NCI-H2107 treated with DMSO at 0.1 percent for 48 hours (cell line): ENCODE results near the gene RAB11FIP4.
"Not testable (repeated sequence)": the region's sequence is repeated elsewhere in the genome, so short reads cannot be mapped to it uniquely, and the experiment has no call there.

Experiments used
- DNase-seq: peaks from one replicate; lab custom pipeline; 2025; ENCODE audit not compliant: unreplicated experiment; lab: John Stamatoyannopoulos, UW

Gene RAB11FIP4

DNA sequence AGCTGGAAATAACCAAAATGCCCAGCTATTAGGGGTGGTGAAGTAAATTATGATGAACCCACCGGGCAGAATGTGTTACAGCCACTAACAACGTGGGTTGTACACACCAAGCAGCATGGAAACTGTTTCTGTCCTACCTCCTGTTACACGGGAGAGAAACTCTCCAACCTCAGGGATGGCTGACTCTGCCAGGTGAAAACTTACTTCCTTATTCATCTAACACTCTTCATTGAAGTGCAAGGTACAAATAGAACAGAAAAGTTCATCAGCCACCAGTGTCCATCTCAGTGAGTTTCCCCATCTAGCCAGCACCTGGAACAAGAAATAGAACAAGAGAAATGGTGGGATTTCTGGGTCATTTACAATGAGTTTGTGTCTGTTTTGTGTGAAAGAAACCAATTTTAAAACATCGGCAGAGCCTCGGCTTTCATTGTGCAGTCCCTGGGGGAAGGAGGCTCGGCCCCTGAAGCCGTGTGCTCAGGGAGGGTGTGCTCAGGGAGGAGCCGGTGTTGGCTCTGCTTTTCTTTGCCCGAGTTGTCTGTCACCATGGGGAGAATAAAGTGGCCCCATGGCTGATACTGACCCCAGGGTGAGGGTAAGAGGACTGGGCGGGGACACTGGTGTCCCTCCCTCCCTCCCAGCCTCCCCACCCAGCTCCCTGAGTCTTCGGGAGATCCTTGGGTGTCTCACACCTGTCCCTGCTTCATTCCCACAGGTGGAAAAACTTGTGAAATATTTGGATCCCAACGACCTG lies 39.8 kb downstream of the RAB11FIP4 start:
- no peak for DNase-seq

DNA sequence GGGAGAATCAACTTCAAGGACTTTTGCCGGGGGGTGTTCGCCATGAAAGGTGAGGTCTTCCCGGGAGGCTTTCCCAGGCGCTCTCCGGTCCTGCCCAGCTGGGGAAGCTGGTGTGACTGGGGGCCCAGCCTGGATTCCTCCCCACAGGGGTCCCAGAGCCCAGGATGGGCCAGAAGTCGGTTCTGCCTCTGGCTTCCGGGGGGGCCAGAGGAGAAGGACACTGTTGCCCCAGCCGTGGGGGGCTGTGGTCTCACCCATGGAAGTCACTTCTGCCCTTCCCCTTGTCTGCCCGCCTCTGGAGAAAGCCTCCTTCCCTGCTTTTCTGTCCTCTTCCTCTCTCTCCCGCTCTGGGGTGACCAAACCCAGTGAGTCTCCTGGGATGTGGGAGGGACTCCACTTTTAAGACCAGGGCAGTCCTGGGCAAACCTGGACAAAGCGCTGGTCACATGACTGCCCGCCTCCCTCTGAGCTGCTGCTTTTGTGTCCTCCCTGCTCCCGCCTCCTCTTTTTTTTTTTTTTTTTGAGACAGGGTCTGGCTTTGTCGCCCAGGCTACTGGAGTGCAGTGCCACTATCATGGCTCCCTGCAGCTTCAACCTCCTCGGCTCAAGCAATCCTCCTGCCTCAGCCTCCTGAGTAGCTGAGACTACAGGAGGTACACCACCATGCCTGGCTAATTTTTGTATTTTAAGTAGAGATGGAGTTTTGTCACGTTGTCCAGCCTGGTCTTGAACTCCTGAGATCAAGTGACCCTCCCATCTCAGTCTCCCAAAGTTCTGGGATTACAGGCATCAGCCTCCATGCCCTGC lies 40.6 kb downstream of the RAB11FIP4 start:
- DNase-seq = no peak

DNA sequence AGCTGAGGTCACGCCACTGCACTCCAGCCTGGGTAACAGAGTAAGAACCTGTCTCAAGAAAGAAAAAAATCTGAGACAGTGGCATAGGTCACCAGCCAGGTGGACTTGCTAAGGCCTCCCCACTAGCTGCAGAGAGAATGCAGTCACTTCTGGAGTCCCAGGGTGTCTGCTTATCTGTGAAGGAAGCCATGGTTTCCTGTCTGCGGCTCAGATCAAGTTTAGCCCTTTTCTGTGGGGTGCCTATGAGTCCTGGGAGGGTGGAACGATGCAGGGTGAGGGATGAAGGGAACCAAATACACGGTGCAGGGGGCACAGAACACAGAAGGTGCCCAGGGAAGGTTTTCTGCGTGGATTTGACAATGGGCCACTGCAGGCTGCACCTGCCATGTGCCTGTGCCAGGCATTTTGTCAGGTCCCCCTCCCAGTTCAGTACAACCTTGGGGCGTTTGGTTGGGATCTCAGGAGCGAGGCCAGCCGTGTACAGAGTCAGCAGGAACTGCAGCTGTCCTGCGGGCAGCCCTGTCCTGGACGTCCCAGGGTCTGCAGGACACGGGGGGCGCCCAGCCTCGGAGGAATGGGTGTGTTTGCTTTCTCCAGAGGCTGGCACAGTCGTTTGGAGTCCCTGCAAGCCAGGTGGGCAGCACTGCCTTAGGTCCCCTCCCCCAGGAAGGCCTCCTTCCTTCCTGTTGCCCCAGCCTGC lies 41.8 kb downstream of the RAB11FIP4 start:
- DNase-seq = no peak

DNA sequence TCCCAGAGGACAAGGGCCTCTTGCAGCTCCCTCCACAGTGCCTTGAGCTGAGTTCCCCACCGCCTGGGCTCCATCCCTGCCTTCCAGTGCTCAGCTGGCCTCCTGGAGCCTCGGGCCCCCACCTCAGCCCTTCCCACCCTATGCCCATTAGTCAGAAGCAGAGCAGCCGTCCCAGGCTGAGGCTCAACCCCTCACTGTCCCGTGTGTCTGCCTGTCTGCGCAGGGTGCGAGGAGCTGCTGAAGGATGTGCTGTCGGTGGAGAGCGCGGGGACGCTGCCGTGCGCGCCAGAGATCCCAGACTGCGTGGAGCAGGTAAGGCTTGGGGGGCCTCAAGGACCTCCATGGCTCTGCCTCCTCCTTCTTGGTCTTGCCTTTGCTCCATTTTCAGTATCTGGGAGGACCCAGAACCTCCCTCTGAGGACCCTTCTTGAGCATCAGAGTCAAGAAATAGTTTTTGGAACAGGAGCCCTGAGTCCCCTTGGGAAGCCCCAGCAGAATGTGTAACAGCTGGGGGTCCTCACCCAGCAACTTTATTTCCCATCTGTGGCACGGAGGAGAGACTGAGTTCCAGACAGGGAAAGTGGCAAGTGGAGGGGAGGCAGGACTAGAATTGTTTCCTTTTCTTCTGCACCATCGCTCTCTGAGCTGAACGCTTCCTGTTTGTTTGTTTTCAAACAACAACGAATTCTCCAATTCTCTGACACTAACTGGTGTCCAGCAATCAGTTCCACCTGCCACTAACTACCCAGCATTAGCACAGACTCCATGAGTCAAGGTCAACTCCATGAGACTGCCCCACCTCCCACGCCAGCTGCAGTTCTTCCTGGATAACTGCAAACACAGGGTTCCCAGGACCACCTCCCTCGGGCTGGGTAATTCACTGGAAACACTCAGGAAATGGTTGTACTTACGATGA lies 42.6 kb downstream of the RAB11FIP4 start:
- no peak for DNase-seq

DNA sequence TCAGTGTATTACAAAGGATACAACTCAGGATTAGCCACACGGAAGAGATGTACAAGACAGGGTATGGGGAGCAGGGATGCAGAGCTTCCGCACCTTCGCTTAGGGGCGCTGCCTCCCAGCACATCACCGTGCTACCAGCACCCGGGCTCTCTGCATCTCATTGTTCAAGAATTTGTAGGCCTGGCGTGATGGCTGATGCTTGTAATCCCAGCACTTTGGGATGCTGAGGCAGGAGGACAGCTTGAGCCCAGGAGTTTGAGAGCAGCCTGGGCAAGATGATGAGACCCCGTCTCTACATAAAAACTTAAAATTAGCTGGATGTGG lies 43.2 kb downstream of the RAB11FIP4 start:
- no peak for DNase-seq

DNA sequence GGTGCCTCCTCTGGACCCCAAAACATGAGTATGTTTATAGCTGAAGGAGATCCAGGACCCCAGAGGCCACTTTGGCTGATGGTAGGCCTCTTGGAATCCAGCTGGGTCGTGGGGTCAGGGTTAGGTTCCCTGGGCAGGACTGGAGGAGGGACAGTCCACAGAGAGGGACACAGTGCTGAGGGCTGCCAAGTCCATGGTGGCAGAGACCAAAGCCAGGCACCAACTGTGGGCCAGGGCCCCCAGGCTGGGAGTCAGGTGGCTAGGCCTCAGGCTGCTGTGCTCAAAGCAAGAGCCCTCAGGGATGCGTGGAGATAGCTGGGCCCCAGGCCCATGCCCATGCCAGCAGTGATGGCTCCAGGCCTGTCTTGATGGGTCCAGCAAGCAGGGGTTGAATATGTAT lies 44.1 kb downstream of the RAB11FIP4 start:
- DNase-seq = no peak

DNA sequence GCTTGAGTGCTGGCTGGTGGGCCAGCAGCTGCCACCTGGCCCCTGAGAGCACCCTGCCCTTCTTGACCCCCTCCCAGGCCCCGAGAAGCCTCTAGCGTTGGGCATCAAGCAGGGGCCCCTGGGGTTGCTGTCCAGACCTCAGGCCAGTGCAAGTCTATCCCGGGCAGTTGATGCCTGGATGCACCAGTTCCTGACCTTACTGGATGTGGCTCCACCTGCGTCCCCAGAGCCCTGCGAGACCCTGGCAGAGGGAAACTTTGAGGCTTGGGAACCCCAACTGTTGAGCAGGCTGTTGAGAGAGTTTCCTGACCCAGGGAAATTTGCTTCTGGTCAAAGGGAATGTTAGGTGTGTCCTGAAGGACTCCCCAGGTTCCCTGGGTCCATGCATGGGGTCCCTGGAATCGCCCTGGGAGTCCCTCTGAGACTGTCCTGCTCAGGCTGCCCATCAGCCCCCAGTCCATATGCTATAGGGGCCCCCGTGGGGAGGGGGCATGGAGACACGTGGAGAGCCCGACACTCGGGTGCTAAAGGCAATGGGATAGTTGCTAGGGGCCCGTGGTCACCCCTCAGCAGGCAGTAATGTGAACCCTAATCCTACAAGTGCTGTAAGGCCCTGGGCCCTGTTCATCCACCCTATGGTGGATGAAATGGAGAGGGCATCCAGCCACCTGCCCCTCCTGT lies 46.4 kb downstream of the RAB11FIP4 start:
- no peak for DNase-seq

DNA sequence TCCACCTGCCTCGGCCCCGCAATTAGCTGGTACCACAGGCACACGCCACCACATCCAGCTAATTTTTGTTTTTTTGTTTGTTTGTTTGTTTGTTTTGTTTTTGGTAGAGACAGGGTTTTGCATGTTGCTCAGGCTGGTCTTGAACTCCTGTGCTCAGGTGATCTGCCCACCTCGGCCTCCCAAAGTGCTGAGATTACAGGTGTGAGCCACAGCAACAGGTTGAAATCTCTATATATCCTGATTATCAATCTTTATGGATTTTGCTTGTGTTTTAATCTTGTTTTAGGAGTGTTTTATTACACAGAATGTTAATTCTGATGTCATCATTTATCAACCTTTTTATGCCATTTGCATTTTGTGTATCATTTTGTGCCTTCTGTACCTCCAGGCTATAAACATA lies 48.2 kb downstream of the RAB11FIP4 start:
- no peak for DNase-seq

DNA sequence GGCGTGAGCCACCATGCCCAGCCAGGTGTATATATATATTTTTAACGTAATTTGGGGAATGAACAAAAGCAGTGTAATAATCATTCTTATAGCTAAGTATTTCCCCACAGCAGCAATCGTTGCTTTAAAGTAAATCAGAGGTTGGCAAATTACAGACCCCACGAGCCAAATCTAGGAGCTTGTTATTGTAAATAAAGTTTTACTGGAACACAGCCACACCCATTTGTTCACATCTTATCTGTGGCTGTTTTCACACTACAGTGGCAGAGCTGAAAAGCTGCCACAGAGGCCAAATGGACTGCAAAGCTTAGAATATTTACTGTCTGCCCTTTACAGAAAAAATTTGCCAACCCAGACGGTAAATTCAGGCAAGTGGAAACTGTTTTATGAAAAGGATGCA lies 50.8 kb downstream of the RAB11FIP4 start:
- no peak for DNase-seq

DNA sequence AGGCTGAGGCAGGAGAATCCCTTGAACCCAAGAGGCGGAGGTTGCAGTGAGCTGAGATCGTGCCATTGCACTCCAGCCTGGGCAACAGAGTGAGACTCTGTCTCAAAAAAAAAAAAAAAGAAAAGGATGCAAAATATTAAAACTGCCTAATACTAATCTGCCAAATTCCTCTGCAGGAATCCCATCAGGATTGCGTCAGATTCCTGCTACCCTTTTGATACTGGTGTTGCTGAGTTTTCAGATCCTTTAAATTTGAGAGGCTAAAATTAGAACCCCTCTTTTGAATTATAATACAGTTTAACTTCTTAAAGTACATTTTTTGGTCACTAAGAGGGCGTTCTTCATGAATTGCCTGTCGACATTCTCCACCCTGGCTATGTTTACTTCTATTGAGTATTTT lies 51.4 kb downstream of the RAB11FIP4 start:
- DNase-seq = not testable (repeated sequence)

DNA sequence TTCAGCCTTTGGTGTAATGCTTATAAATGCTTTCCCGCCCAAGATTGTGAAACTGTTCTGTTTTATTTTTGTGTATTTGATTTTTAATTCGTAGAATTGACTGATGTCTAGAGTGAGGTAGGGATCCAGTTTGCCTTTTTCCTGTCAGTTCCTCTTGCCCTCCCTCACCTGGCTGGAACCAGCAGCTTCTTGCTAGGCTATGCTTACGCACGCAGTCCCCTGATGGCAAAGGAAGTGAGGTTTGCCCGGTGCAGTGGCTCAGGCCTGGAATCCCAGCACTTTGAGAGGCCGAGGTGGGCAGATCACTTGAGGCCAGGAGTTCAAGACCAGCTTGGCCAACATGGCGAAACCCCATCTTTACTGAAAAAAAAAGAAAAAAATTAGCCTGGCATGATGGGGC lies 51.9 kb downstream of the RAB11FIP4 start:
- DNase-seq = no peak

DNA sequence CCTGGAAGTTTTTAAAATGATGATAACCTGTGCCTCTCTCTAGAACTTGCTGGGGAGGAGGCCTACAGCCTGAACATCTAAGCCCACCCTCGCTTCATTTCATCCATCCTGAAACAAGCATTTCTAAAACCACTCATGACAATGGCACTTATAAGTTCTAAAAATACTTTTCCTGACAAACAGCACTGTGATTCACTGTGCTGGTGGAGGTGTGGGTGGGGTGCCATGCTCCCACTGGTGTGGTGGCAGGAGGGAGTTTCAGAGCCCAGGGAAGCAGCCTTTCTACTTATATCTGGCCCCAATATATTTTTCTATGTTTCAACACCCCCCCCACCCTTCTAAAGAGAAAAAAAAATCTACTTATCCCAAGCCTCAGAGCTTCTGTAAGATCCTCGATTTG lies 52.6 kb downstream of the RAB11FIP4 start:
- DNase-seq = no peak

DNA sequence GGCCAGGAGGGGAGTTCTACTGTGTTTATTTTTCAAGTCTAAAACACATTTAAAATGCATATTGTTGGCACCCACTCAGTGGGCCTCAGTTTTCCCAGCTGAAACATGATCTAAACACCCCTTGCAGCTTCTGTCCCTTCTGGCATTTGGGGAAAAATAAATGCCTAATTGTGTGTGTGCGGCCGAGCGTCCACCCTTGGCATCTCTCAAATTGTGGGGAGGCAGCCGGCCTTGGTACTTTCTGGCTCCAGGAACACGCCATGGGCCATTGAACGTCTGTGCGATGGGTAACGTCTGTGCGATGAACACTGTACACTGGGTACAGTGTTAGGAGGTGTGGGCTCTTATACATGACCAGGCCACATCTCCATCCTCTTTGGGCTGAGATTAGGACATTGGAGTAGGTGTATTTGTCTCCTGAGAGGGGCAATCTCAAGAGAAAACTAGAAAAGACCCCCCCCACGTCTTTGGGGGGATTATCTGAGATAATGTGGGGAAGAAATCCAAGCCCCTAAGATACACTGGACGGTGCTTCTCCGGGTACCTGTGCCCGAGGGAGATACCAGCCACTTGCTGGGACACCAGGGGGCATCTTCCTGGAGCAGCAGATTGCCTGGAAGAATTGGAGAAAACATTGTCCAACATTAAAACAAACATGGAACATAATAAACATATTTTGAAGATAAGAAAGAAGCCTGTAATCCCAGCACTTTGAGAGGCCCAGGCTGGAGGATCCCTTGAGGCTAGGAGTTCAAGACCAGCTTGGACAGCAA lies 54.9 kb downstream of the RAB11FIP4 start:
- DNase-seq = no peak

DNA sequence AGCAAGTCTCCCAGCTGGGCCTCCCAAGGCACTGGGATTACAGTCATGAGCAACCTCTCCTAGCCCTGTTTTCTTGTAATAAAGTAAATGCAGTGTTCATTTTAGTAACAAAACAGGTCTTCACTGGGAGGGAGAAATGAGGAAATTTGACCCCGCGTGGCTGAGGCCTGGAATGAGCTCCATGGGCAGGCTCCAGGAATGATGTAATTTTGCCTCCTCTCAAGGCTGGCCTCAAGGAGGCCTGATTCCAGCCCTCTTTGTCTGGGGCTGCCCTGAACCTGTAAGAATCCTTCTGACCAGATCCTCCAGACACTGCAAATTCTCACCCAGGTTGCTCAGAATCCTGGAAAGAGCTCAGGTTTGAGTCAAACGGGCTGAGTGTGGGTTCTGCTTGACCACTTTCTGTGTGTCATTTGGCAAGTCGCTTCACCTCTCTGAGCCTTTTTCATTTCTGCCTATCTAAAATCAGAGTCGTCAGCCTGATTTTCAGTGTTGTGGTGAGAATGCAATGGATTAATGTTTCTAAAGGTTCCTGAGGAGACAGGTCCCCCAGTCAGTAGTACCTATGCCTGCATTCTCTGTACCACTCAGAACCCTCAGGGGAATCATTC lies 57.1 kb downstream of the RAB11FIP4 start:
- DNase-seq = no peak

DNA sequence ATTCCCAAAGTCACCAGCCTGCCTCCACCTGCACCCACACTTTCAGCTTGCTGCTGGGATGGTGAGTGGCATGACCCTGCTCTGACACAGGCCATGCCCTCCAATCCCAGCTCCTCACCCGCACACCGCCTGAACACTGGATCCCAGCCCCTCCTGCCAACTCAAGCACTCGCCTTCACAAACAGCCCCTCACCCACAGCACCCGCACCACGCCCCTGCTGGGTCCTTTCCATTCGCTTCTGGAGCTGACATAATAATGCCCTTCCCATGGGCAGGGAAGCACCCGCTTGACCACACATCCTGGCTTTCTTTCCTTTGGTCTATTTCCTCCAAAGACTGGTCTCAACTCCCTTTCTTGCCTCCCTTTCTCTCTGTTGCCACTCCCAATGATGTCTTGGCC lies 57.6 kb downstream of the RAB11FIP4 start:
- no peak for DNase-seq

DNA sequence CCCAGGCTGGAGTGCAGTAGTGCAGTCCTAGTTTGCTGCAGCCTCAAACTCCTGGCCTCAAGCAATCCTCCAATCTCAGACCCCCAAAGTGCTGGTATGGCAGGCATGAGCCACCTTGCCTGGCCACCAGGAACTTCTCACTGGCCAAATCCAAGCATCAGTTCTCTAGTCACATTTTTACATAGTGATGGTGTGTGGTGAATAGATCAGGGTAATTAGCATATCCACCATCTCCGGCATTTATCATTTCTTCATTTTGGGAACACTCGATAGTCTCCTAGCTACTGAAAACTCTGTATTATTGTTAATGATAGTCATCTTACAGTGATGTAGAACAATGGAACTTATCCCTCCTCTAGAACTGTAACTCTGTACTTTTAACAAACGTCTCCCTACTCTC lies 58.3 kb downstream of the RAB11FIP4 start:
- no peak for DNase-seq

DNA sequence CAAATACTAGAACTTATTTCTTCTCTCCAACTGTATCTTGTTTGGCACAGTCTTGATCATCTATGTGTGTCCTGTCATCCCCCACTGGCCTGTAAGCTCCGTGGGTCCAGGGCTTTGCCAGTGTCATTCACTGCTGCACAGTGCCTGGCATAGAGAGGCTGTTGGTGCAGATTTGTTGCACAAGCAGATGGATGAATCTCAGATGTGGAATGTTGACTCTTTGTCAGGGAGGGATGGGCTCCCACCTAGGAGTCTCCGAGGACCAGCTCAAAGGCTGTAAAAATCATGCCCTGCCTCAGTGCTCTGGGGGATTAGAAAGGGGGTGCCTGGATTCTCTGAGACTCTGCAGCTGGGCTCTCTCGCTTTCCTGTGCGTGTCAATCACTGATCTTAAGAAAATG lies 60.6 kb downstream of the RAB11FIP4 start:
- no peak for DNase-seq

DNA sequence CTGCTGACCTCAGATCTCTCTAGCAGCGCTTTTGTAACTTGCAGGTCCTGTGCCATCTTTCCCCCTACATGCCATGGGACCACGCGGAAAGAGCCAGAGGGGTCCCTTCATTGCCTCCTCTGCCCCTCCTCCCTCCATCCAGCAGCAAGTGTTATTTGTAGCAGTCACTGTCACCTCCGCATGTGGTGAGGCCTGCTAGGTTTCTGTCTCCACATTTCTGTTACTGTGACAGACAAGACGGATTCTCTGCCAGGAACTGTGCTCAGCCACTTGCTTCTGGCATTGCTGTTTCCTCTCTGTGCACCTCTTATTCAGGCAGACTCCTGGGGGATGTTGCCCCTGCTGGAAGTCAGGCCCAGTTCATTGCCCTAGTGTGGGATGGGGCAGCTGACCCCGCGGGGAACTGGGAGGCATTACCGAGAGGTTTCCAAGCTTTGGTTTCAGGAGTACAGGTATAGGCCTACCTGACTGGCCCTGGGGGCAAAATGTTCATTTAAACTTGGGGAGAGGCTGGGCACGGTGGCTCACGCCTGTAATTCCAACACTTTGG lies 61.2 kb downstream of the RAB11FIP4 start:
- no peak for DNase-seq

DNA sequence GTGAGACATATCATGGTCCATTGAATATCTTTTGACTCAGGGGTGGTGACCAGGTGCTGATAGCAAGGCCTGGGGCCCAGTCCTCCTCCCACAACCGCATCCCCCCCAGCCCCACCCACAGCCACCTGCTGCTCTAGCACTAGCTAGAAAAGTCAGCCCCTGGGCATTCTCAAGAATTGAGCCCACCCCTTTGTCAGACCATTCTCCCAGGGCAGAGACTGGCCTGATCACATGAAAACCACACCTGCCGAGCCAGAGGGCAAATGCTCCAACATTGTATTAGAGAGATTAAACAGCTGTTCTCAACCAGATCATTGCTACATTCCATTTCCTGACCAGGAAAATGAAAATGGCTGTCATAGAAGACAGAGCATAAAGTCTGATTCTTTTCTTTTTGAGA lies 62.4 kb downstream of the RAB11FIP4 start:
- no peak for DNase-seq
